SK-N-SH (cell line): Measurements from ENCODE around the gene POC5.

ENCODE experiments used
- EP300 ChIP-seq, 2 experiments: IDR thresholded peaks; 2 replicates each; pipeline versions ENCODE4 v1.4.0 to v1.6.1; 2012; ENCODE audit warnings: borderline replicate concordance in 1 of 2, low read depth in 1 of 2, low read length in 1 of 2
- EZH2phosphoT487 ChIP-seq: fragments of 200-600 bp; sonication (generic); IDR thresholded peaks from 2 replicates; pipeline ENCODE4 v1.6.1; 2017; ENCODE audit warnings: low read depth, mixed run types, mild to moderate bottlenecking, antibody characterized with exemption, moderate library complexity, borderline replicate concordance
- GATA2 ChIP-seq: sonication (generic); formaldehyde crosslinking; IDR thresholded peaks from 2 replicates; pipeline ENCODE4 v1.5.0; 2020; ENCODE audit warnings: mild to moderate bottlenecking, missing genetic modification reagents
- JUND ChIP-seq: IDR thresholded peaks from 2 replicates; pipeline ENCODE4 v1.4.0; 2012
- POLR2AphosphoS5 ChIP-seq: IDR thresholded peaks from 2 replicates; pipeline ENCODE4 v1.6.1; 2012; ENCODE audit warnings: low read depth, low read length
- RAD21 ChIP-seq: IDR thresholded peaks from 2 replicates; pipeline ENCODE4 v1.6.1; 2012; ENCODE audit warnings: mild to moderate bottlenecking, low read length
- SIN3A ChIP-seq: IDR thresholded peaks from 2 replicates; pipeline ENCODE4 v1.6.1; 2012; ENCODE audit warnings: low read depth, mild to moderate bottlenecking, low read length, moderate library complexity, borderline replicate concordance
- TAF1 ChIP-seq: IDR thresholded peaks from 2 replicates; pipeline ENCODE4 v1.6.1; 2012; ENCODE audit warnings: low read depth, mild to moderate bottlenecking, low read length, moderate library complexity, borderline replicate concordance
- YY1 ChIP-seq: IDR thresholded peaks from 2 replicates; pipeline ENCODE4 v1.4.0; 2012; ENCODE audit warnings: low read depth, mild to moderate bottlenecking
- TF ChIP-seq, protein P1 (sequence below): fragments of 200-600 bp; sonication (generic); IDR thresholded peaks from 2 replicates; pipeline ENCODE4 v1.6.1; 2017; ENCODE audit warnings: antibody characterized with exemption, mild to moderate bottlenecking, moderate library complexity
- TF ChIP-seq, protein P2 (sequence below): IDR thresholded peaks from 2 replicates; pipeline ENCODE4 v1.4.0; 2012; ENCODE audit warnings: low read depth
- TF ChIP-seq, protein P3 (sequence below): IDR thresholded peaks from 2 replicates; pipeline ENCODE4 v1.6.1; 2012; ENCODE audit warnings: mild to moderate bottlenecking, low read depth, low read length, moderate library complexity
- TF ChIP-seq, protein P4 (sequence below): IDR thresholded peaks from 2 replicates; pipeline ENCODE4 v1.4.0; 2012; ENCODE audit warnings: low read depth, borderline replicate concordance

DNA sequence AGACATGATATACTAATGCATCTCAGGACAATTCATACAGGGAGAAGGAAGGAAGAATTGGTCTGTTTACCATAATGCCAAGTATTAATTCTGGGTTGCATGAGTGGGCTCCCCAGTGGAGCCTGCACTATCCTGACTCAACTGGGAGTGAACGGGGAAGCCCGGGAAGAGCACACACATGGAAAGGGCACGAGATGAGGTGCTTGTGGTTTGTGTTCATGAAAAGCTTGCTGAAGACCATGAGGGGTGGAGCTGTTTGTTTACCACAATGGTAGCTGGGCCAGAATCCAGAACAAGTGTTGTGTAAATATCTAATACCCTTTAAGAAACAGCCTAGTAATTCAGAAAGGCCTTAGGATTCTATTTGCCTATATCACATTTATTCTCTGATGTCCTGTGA is 44.6 kb downstream of the POC5 start:
- TF ChIP-seq, protein P1, sequence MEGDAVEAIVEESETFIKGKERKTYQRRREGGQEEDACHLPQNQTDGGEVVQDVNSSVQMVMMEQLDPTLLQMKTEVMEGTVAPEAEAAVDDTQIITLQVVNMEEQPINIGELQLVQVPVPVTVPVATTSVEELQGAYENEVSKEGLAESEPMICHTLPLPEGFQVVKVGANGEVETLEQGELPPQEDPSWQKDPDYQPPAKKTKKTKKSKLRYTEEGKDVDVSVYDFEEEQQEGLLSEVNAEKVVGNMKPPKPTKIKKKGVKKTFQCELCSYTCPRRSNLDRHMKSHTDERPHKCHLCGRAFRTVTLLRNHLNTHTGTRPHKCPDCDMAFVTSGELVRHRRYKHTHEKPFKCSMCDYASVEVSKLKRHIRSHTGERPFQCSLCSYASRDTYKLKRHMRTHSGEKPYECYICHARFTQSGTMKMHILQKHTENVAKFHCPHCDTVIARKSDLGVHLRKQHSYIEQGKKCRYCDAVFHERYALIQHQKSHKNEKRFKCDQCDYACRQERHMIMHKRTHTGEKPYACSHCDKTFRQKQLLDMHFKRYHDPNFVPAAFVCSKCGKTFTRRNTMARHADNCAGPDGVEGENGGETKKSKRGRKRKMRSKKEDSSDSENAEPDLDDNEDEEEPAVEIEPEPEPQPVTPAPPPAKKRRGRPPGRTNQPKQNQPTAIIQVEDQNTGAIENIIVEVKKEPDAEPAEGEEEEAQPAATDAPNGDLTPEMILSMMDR: no peak
- no peak for TF ChIP-seq SIN3A
- no peak for TF ChIP-seq JUND
- TF ChIP-seq, protein P2, sequence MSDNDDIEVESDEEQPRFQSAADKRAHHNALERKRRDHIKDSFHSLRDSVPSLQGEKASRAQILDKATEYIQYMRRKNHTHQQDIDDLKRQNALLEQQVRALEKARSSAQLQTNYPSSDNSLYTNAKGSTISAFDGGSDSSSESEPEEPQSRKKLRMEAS: no peak
- TF ChIP-seq GATA2 (CRISPR knock-in tag): no peak
- no peak for TF ChIP-seq EP300 (IDR thresholded peaks at IDR 0.05; ENCODE audit: borderline replicate concordance in 1 of 2, low read depth in 1 of 2, low read length in 1 of 2)
- no peak for TF ChIP-seq YY1
- TF ChIP-seq EZH2phosphoT487: no peak
- TF ChIP-seq, protein P3, sequence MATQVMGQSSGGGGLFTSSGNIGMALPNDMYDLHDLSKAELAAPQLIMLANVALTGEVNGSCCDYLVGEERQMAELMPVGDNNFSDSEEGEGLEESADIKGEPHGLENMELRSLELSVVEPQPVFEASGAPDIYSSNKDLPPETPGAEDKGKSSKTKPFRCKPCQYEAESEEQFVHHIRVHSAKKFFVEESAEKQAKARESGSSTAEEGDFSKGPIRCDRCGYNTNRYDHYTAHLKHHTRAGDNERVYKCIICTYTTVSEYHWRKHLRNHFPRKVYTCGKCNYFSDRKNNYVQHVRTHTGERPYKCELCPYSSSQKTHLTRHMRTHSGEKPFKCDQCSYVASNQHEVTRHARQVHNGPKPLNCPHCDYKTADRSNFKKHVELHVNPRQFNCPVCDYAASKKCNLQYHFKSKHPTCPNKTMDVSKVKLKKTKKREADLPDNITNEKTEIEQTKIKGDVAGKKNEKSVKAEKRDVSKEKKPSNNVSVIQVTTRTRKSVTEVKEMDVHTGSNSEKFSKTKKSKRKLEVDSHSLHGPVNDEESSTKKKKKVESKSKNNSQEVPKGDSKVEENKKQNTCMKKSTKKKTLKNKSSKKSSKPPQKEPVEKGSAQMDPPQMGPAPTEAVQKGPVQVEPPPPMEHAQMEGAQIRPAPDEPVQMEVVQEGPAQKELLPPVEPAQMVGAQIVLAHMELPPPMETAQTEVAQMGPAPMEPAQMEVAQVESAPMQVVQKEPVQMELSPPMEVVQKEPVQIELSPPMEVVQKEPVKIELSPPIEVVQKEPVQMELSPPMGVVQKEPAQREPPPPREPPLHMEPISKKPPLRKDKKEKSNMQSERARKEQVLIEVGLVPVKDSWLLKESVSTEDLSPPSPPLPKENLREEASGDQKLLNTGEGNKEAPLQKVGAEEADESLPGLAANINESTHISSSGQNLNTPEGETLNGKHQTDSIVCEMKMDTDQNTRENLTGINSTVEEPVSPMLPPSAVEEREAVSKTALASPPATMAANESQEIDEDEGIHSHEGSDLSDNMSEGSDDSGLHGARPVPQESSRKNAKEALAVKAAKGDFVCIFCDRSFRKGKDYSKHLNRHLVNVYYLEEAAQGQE: no peak
- no peak for TF ChIP-seq TAF1
- no peak for TF ChIP-seq POLR2AphosphoS5
- TF ChIP-seq, protein P4, sequence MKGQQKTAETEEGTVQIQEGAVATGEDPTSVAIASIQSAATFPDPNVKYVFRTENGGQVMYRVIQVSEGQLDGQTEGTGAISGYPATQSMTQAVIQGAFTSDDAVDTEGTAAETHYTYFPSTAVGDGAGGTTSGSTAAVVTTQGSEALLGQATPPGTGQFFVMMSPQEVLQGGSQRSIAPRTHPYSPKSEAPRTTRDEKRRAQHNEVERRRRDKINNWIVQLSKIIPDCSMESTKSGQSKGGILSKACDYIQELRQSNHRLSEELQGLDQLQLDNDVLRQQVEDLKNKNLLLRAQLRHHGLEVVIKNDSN: no peak
- no peak for TF ChIP-seq RAD21
